Skeletal muscle cell (primary cell): ENCODE data around the gene MACROD2.

Source experiments
- DNase-seq: peaks from one replicate; pipeline ENCODE4 v3.0.0-alpha.2; 2010; ENCODE audit warnings: low read depth
- H3K4me3 ChIP-seq: 2 replicates; pipeline ENCODE4 v1.5.1; 2011; ENCODE audit warnings: low read depth, mild to moderate bottlenecking, control low read depth, low read length, moderate library complexity

Gene MACROD2

GRCh38 chr20:14361509-14362345, 366.4 kb downstream of the MACROD2 start:
- DNase-seq, result no peak
- no peak overlapping the region for H3K4me3 ChIP-seq

GRCh38 chr20:14374196-14374595, 378.9 kb downstream of the MACROD2 start:
- no peak overlapping the region for H3K4me3 ChIP-seq
- no peak for DNase-seq

GRCh38 chr20:14375416-14375985, 380.2 kb downstream of the MACROD2 start:
- no peak overlapping the region for H3K4me3 ChIP-seq
- DNase-seq, result no peak

- no peak for DNase-seq
- no peak overlapping the region for H3K4me3 ChIP-seq
Measured at GRCh38 chr20:14378326-14378725, 383.0 kb downstream of the MACROD2 start.

- H3K4me3 ChIP-seq, result no peak overlapping the region
- DNase-seq, result no peak
Measured at GRCh38 chr20:14383335-14383734, 388.0 kb downstream of the MACROD2 start.

DNA sequence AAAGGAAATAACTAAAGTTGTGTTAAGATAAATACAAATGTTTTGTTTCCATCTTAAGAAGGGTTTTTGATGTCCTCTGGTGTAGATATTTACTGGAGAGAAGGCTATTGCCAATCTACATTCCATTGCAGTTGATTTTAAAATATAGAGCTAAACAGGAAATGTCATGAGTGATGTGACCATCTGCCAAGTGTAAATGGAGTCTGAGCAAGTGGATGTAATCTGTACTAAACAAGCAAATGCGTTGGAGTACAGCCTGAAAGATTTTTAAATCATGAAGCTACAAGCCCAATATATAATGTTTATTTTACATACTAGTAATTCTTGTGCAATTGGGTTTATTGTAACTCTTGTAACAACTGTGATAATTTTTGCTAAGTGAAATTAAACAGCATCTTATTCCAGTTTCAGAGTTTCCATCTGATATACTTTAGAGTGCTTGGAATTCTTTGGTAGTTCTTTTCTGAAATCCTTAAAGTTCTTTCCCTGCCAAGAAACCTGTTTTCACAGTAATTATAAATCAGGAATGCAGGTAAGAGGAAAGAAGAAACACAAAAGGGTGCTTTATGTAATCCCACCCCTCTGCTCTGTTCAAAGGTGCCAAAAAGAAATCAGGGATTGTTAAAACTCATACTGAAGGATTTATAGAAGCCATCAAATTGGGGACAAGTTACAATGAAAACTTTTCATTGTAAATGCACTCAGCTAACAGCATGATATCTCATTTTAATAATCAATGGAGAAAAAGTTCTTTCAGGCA, 389.3 kb downstream of the MACROD2 start:
- no peak overlapping the region for H3K4me3 ChIP-seq
- peak; percentile 6 for DNase-seq

GRCh38 chr20:14385176-14385740, 389.9 kb downstream of the MACROD2 start:
- no peak for DNase-seq
- no peak overlapping the region for H3K4me3 ChIP-seq

DNA sequence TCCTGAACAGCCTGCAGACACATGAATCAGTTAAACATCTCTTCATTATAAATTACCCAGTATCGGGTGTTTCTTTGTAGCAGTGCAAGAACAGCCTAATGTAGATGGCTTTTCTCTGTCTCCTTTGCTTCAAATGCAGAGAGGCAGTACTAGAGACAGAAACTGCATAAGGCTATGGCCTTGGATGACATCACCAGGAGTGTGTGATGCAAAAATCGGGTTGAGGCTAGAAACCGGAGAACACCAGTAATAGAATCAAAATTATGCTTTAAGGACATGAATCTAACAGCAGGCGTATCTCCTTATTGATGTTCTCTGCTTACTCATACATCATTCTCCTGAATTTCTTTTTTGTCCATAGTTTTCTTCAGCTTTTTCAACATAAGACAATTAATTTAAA, 391.4 kb downstream of the MACROD2 start:
- no peak overlapping the region for H3K4me3 ChIP-seq
- no peak for DNase-seq

DNA sequence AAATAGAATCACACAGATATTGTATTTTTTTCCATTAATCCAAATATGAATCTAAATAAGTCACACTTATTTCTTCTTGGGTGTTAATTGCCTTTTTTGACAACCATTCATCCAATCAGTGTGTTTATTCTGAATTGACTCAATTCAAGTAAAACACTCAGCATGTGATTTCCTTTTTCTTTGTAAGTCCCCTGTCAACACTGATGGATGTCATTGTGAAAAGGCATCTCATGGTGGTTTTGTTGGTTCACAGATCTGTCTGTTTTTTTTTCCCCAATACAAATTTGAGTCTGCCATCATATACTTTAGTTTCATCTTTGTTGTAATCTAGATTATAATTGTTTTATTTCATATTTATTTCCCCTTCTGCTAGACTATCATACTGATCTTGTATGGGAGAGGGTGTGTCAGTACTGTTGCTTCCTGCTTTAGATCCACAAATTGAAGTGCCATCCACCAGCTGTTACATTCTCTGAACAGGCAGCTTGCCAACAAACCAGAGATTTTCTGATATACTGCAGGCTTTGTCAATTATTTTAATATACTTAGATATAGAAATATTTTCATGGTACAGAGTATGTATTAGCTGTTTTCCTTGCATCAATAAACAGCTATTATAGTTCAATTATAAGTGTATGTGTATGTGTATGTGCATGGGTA, 406.3 kb downstream of the MACROD2 start:
- H3K4me3 ChIP-seq, result no peak overlapping the region
- no peak for DNase-seq

DNA sequence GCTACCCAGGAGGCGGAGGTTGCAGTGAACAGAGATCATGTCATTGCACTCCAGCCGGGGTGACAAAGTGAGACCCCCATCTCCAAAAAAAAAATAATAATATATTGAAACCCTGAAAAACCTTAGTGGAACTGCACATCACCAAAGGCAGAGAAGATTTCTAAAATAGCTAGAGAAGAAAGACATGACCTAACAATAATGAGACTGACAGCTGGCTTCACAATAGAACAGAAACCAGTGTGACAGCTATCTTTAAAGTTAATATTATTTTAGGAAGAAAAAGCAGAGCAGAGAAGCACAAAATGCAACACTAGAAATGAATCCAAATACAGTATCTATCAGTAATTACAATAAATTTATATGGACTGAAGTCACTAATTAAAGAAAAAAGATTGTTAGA, 409.2 kb downstream of the MACROD2 start:
- no peak for DNase-seq
- no peak overlapping the region for H3K4me3 ChIP-seq

DNA sequence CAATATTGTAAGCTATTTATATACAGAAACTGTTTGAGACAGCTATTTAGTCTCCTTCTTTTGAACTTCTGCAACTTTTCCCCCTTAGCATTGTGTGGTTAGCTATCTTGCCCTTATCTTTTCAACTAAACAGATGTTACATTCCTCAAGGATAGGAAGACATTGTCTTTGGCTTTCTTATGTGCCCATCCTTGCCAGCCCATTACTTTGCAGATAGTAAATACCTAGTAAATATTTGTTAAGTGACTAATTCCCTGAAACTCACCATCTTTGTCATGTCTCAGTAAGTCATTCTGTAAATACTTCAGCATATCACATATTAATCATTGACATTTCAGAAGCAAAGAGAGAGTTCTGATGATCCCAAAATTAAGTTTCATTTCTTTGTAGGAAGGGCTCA, 411.2 kb downstream of the MACROD2 start:
- DNase-seq, result peak; percentile 2
- H3K4me3 ChIP-seq, result no peak overlapping the region

- H3K4me3 ChIP-seq, result no peak overlapping the region
- DNase-seq, result no peak
Measured at GRCh38 chr20:14407336-14407735, 412.0 kb downstream of the MACROD2 start.

GRCh38 chr20:14410869-14411555, 415.7 kb downstream of the MACROD2 start:
- DNase-seq, result no peak
- H3K4me3 ChIP-seq, result no peak overlapping the region

DNA sequence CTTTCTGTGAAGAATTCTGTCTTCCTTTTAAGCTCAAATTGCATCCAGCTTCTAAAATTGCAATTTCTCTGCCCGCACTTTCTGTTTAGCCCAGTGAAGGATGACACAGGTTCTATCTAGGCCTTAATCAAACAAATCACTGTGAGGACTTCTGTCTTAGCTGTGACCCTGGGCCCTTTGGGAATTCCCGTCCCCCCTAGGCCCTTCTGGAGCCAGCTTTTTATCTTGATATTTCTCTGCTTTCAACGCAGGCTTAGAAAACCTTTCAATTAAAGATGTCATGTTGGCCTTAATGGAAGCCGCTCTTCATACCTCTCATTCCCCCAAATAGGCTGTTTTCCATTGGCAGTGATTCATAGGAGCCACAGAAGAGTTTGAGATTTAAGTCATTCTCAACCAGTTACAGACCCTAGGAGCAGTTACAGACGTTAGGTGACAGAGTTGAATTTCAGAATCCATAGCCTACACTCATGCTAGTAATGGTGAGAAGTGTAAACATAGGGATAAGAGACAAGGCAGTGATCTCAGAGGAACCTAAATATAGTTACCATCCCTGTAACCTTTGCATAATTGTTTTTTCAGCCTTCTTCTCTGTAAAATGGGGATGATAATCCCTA, 416.9 kb downstream of the MACROD2 start:
- no peak for DNase-seq

DNA sequence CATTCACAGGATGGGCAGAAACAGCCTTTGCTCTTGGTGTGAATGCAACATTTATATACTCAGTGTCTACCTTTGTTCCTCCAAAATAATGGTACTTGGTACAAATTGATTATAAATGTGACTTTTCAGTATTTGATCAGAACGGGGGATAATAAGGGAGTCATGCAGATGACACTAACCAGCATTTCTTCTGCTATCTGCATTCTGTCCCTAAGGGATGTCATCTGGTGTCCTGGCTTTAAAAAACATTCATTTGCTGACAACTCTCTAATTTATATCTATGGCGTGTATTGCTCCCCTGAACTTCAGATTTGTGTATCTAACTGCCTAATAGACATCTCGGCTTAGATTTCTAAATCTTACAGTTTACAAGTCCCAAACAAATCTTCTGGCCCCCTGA, 418.5 kb downstream of the MACROD2 start:
- H3K4me3 ChIP-seq, result no peak overlapping the region

More for the DNA sequence above, 416.9 kb downstream of the MACROD2 start:
- H3K4me3 ChIP-seq, result no peak overlapping the region

GRCh38 chr20:14414560-14414959, 419.2 kb downstream of the MACROD2 start:
- DNase-seq, result no peak

More for the DNA sequence above, 418.5 kb downstream of the MACROD2 start:
- no peak for DNase-seq

GRCh38 chr20:14415467-14415866, 420.2 kb downstream of the MACROD2 start:
- no peak overlapping the region for H3K4me3 ChIP-seq
- DNase-seq, result no peak

More at GRCh38 chr20:14414560-14414959, 419.2 kb downstream of the MACROD2 start:
- H3K4me3 ChIP-seq, result no peak overlapping the region

DNA sequence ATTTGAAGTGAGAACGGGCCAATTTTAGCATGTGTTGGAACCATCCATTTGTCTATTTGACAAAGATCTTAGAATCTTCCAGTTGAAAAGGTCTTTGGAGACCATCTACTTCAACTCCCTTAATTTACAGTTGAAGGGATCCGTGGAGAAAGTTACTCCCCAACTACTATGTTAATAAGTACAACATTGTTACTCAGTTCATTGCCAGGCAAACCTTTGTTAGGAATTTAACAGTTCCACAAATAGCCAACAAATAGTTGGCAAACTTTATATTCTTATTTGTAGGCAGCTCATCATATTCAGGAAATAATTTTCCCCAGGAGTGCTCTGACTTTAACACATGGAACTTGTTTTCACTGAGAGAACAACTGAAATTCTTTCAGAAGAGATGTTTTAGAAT, 423.1 kb downstream of the MACROD2 start:
- H3K4me3 ChIP-seq, result no peak overlapping the region
- DNase-seq, result no peak

- DNase-seq, result no peak
- no peak overlapping the region for H3K4me3 ChIP-seq
Measured at GRCh38 chr20:14422892-14423291, 427.6 kb downstream of the MACROD2 start.
